Measurements from ENCODE around the gene CPB2. TPM values are rescaled to one million over a fixed set of nuclear protein-coding genes. Genes with fewer than 3 reads are reported as not detected.

Gene CPB2
- total RNA-seq, 1 experiment from 2014 or later, result 0.15 TPM

- TF ChIP-seq REST (IDR thresholded peaks at IDR 0.05; ENCODE audit: low read depth), result no peak
- TF ChIP-seq SP1 (IDR thresholded peaks at IDR 0.05; ENCODE audit: low read depth), result no peak
- no peak for TF ChIP-seq EGR1 (IDR thresholded peaks at IDR 0.05; ENCODE audit: low read depth)
- TF ChIP-seq ELF1 (IDR thresholded peaks at IDR 0.05; ENCODE audit: borderline replicate concordance, low read depth), result no peak
- no peak for TF ChIP-seq POLR2AphosphoS5 (IDR thresholded peaks at IDR 0.05; ENCODE audit: low read depth, low read length)
- Histone ChIP-seq H3K4me2 (ENCODE audit: low read length) (no peak overlapping the region), H3K9ac (ENCODE audit: low read length) (no peak overlapping the region), H3K4me1 (ENCODE audit: control insufficient read depth in 1 of 2, insufficient read depth in 2 of 2, low read length in 2 of 2) (no peaks in the 10 kb centered on the region), H3K4me3 (replicated peaks in 1 of 2; ENCODE audit: low read depth in 1 of 2, low read length in 2 of 2) (no peak overlapping the region), H2AFZ (ENCODE audit: low read depth, low read length, poor library complexity, severe bottlenecking) (no peak overlapping the region), H3K27ac (ENCODE audit: low read depth, low read length) (no peak overlapping the region), H3K79me2 (ENCODE audit: insufficient read depth, low read length) (peaks cover 70% of the 10 kb centered on the region), H3K27me3 (ENCODE audit: insufficient read depth, low read length) (no peaks in the 10 kb centered on the region), H3K36me3 (ENCODE audit: control insufficient read depth in 1 of 2, insufficient read depth in 2 of 2, low read length in 2 of 2) (peaks cover 5 to 12% of the 10 kb centered on the region in 2 experiments; a peak in 2 of 4 replicates), H4K20me1 (ENCODE audit: insufficient read depth) (peaks cover 4% of the 10 kb centered on the region; the same call in 1 of the 2 replicates), H3K9me2 (ENCODE audit: insufficient read depth) (no peaks in the 10 kb centered on the region), H3K9me3 (ENCODE audit: control insufficient read depth in 1 of 2, insufficient read depth in 1 of 2, low read depth in 1 of 2, low read length in 2 of 2) (no peaks in the 10 kb centered on the region)
- intact Hi-C loops (cut with micrococcal nuclease), result no loop called here
- no peak for ATAC-seq
- no peak for DNase-seq (ENCODE audit: low read depth, low spot score)
- CTCF ChIA-PET, result no interaction called here
- POLR2A ChIA-PET, result no interaction called here
- RAD21 ChIA-PET (ENCODE audit: low non-redundant PET in 1 of 2, low total read pairs in 2 of 2, uncharacterized antibody in 2 of 2, unreplicated experiment in 2 of 2), result no interaction called here
- no TSS peak for BruUV-seq (replicated peaks)
Observed at GRCh38 chr13:46040763-46041162, 64.1 kb downstream of the CPB2 start.

Measured in HCT116 (cell line).